OCI-LY1 (cell line): ENCODE measurements around the gene PRKG1.

Experiments
- CTCF ChIP-seq: fragments of 200-600 bp; sonication (generic), shearing (Covaris generic); IDR thresholded peaks from 2 replicates; pipeline ENCODE4 v1.5.1; 2017; ENCODE audit warnings: mild to moderate bottlenecking, antibody characterized with exemption, low read length, moderate library complexity, mixed read lengths
- EZH2 ChIP-seq: fragments of 200-600 bp; sonication (generic), shearing (Covaris generic); IDR thresholded peaks from 2 replicates; pipeline ENCODE4 v1.8.0; 2017; ENCODE audit warnings: borderline replicate concordance, mixed run types, mild to moderate bottlenecking, antibody characterized with exemption, low read length, moderate library complexity, mixed read lengths

DNA sequence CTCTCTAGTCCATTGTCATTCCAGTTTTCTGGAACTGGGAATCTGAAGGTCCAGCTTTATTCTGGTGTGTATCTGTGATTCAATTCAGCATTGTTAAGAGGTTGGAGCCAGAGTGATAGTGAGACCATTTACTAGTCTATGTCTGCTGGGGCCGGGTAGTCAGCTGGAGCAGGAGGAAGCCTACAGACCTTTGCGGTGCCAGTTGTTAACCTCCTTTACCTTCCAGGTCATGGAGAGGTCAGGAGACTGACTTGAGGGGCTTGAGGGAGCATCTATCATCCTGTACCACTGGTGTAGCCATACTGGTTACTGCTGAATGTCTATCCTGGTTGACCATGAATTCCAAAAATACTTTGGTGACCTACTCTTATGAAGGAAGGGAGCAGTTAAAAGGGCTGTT lies 634.3 kb downstream of the PRKG1 start:
- TF ChIP-seq CTCF (no peak), EZH2 (no peak)
